Upper lobe of left lung (tissue), 4 donors: ENCODE results near the gene ATG7.

ENCODE experiments used
- CTCF ChIP-seq, 6 experiments: fragments of 450-650 bp in 4 of 6; fragments of 200-600 bp in 2 of 6; sonication (generic) in 2 of 6; IDR thresholded peaks; one replicate each; pipeline ENCODE4 v1.5.1; 2016 to 2019; ENCODE audit warnings: antibody characterized with exemption in 6 of 6
- EP300 ChIP-seq, 4 donors: sonication (generic); formaldehyde crosslinking; IDR thresholded peaks; one replicate each; pipeline ENCODE4 v1.5.1; 2017; ENCODE audit warnings: antibody characterized with exemption in 4 of 4, control low read depth in 2 of 4
- POLR2A ChIP-seq, 4 donors: fragments of 450-650 bp; IDR thresholded peaks; one replicate each; pipeline ENCODE4 v1.5.1; 2016 to 2017; ENCODE audit warnings: antibody characterized with exemption in 4 of 4, mild to moderate bottlenecking in 2 of 4
- POLR2AphosphoS5 ChIP-seq, 2 donors: sonication (generic); formaldehyde crosslinking; IDR thresholded peaks; one replicate each; pipeline ENCODE4 v1.5.1; 2017; ENCODE audit warnings: antibody characterized with exemption in 2 of 2

GRCh38 chr3:11350374-11350773, 78.2 kb downstream of the ATG7 start:
- TF ChIP-seq CTCF (IDR thresholded peaks at IDR 0.05) (no peak), EP300 (IDR thresholded peaks at IDR 0.05) (no peak), POLR2AphosphoS5 (IDR thresholded peaks at IDR 0.05) (no peak), POLR2A (IDR thresholded peaks at IDR 0.05) (no peak)
